ENCODE measurements around the gene CASR. TPM values are rescaled to one million over a fixed set of nuclear protein-coding genes. Genes with fewer than 3 reads are reported as not detected.

Gene CASR
- total RNA-seq, 1 donor: not detected

- no peak overlapping the region for H3K4me3 ChIP-seq (ENCODE audit: low read depth, low read length)
- no peak for DNase-seq (ENCODE audit: low read depth)
- TF ChIP-seq, protein P1, sequence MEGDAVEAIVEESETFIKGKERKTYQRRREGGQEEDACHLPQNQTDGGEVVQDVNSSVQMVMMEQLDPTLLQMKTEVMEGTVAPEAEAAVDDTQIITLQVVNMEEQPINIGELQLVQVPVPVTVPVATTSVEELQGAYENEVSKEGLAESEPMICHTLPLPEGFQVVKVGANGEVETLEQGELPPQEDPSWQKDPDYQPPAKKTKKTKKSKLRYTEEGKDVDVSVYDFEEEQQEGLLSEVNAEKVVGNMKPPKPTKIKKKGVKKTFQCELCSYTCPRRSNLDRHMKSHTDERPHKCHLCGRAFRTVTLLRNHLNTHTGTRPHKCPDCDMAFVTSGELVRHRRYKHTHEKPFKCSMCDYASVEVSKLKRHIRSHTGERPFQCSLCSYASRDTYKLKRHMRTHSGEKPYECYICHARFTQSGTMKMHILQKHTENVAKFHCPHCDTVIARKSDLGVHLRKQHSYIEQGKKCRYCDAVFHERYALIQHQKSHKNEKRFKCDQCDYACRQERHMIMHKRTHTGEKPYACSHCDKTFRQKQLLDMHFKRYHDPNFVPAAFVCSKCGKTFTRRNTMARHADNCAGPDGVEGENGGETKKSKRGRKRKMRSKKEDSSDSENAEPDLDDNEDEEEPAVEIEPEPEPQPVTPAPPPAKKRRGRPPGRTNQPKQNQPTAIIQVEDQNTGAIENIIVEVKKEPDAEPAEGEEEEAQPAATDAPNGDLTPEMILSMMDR (IDR thresholded peaks at IDR 0.05; ENCODE audit: insufficient read depth, low read depth, low read length): no peak
Observed at GRCh38 chr3:122227036-122227781, 43.7 kb downstream of the CASR start.

DNA sequence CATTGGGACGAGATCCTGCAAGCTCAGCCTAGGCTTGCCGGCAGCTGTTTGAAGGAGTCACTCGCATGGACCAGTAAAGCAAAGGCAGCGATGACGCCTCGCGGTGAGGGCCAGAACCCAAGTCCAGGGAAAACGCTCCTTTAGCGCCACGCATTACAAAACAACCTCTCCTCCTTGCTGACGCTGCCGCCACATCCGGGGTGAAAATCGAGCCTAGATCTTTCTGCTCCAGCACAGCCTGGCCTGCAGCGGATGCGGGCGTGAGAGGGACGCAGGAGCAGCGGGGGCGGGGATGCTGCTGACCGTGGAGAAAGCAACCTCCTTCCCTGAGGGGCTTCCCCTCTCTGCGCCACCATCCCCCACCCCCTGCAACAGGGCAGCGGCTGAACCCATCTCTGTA lies 46.7 kb downstream of the CASR start:
- no peak for DNase-seq (ENCODE audit: low read depth)
- TF ChIP-seq, protein P1 (IDR thresholded peaks at IDR 0.05; ENCODE audit: insufficient read depth, low read depth, low read length): no peak
- no peak overlapping the region for H3K4me3 ChIP-seq (ENCODE audit: low read depth, low read length)

DNA sequence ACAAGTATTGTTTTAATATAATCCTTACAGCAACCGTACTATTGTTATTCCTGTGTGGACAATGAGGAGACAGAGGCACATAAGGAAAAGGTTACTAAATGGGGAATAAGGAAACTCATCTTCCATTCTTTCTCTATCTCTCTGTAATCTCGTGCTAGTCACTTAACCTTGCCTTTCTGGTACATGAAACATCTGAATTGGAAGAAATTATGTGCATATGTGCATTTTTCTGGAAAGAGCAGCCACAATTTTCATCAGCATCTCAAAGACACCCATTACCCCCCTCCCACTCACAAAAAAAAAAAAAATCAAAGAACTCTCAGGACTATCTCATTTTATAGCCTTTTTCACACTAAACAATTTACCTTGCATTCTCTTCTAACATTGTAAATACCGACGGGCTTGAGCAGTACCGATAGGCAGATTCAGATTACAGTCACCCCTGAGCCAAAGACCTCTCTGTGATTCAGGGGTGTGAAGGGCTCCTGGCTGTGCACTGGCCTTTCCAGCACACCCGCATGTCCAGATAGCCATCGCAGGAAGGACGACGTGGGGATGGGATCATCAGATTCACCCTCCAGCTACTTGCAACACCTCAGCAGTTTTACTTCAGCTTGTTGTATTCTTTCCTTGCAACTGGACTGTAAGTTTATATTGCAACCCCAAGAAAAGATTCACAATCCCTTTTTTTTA lies 48.1 kb downstream of the CASR start:
- DNase-seq (ENCODE audit: low read depth): no peak
- TF ChIP-seq, protein P1 (IDR thresholded peaks at IDR 0.05; ENCODE audit: insufficient read depth, low read depth, low read length): no peak
- no peak overlapping the region for H3K4me3 ChIP-seq (ENCODE audit: low read depth, low read length)

GRCh38 chr3:122232485-122232884 lies 49.0 kb downstream of the CASR start:
- DNase-seq (ENCODE audit: low read depth): no peak
- TF ChIP-seq, protein P1 (IDR thresholded peaks at IDR 0.05; ENCODE audit: insufficient read depth, low read depth, low read length): no peak
- H3K4me3 ChIP-seq (ENCODE audit: low read depth, low read length): no peak overlapping the region

DNA sequence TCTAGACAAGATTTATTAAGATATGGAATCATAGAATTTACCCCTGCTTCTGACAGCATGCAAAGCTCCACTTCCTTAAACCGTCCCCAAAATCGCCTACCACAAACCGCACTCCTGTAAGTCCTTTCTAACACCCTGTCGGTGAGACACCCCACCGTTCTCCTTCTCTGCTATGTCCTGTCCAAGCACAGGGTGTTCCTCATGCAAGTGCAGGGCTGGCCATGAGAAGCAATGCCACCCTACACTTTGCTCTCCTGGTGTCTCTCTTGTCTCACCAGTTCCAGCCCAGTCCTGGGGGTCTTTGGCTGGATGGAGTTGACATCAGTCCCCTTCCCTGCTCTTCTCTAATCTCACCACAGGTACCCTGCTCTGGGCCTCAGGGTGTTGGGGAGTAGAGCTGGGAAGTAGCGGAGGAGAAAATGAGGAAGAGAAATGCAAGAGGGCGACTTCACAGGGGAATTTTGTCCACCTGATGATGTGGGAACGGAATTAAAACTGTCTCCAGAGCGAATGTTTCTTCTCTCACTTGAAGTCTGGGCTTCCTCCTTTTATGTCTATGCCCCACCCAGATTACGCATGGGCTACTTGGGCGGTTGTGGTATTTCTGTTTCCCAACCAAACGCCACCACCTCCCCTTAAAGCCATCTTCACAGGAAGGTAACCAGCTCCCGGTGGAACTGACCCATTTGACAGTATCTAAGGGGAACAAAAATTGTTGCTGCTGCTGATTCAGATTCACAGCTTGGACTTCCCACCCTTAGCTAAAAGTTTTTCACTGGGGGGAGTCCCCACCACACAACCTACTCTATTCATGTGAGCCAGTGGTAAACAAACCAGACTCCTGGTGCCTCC lies 49.9 kb downstream of the CASR start:
- TF ChIP-seq, protein P1 (IDR thresholded peaks at IDR 0.05; ENCODE audit: insufficient read depth, low read depth, low read length): no peak
- no peak for DNase-seq (ENCODE audit: low read depth)
- H3K4me3 ChIP-seq (ENCODE audit: low read depth, low read length): no peak overlapping the region

DNA sequence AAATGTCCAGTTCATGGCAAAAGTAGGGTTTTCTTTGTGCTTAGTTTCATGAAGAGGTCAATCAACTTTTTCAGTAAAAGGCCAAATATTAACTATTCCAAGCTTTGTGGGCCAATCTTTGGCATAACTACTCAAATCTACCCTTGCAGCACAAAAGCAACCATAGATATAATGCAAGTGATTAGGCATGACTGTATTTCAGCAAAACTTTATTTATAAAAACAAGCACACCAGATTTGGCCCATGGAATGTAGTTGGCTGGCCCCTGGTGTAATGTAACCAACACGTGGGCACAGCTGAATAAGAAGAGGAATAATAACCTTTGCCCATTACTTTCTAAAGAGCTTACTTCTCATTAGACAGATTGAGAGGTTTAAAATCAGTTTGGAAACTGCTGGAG lies 50.6 kb downstream of the CASR start:
- H3K4me3 ChIP-seq (ENCODE audit: low read depth, low read length): no peak overlapping the region
- DNase-seq (ENCODE audit: low read depth): no peak
- TF ChIP-seq, protein P1 (IDR thresholded peaks at IDR 0.05; ENCODE audit: insufficient read depth, low read depth, low read length): no peak

Data from fibroblast of villous mesenchyme (primary cell).